Gastroesophageal sphincter (tissue), 4 donors: Measurements from ENCODE around the gene NGF. TPM values are rescaled to one million over a fixed set of nuclear protein-coding genes. Genes with fewer than 3 reads are reported as not detected.

ENCODE experiments used
- ATAC-seq: fragments of 150-250 bp; one replicate; pipeline ENCODE4 v1.9.1; 2016; ENCODE audit warnings: mild to moderate bottlenecking, moderate library complexity
- H3K27ac ChIP-seq, 4 donors: fragments of 200-600 bp; sonication (generic) in 3 of 4; 1 replicate in 3 of 4; 2 replicates in 1 of 4; pipeline ENCODE4 v1.5.1; 2016 to 2019
- H3K27me3 ChIP-seq: fragments of 200-600 bp; sonication (generic); one replicate; pipeline ENCODE4 v1.5.1; 2019
- H3K36me3 ChIP-seq, 2 donors: fragments of 200-600 bp; sonication (generic); one replicate each; pipeline ENCODE4 v1.5.1; 2019; ENCODE audit warnings: control low read depth in 1 of 2
- H3K4me1 ChIP-seq, 3 donors: fragments of 200-600 bp; sonication (generic); 1 replicate in 2 of 3; 2 replicates in 1 of 3; pipeline ENCODE4 v1.5.1; 2016 to 2019; ENCODE audit warnings: control low read depth in 2 of 3
- H3K4me3 ChIP-seq, 2 donors: fragments of 200-600 bp; sonication (generic); one replicate each; pipeline ENCODE4 v1.5.1; 2019; ENCODE audit warnings: mild to moderate bottlenecking in 1 of 2, moderate library complexity in 1 of 2
- H3K9me3 ChIP-seq, 3 donors: fragments of 200-600 bp; sonication (generic); one replicate each; pipeline ENCODE4 v1.5.1; 2017 to 2019; ENCODE audit warnings: control low read depth in 2 of 3
- CTCF ChIP-seq, 4 experiments: fragments of 200-600 bp in 2 of 4; fragments of 450-650 bp in 2 of 4; sonication (generic) in 1 of 4; IDR thresholded peaks; one replicate each; pipeline ENCODE4 v1.5.1; 2017 to 2019; ENCODE audit warnings: antibody characterized with exemption in 4 of 4, mild to moderate bottlenecking in 2 of 4, moderate library complexity in 2 of 4
- EP300 ChIP-seq: sonication (generic); formaldehyde crosslinking; IDR thresholded peaks from one replicate; pipeline ENCODE4 v1.6.1; 2017; ENCODE audit warnings: antibody characterized with exemption, mild to moderate bottlenecking
- POLR2A ChIP-seq, 2 donors: fragments of 450-650 bp; IDR thresholded peaks; one replicate each; pipeline ENCODE4 v1.6.1; 2017; ENCODE audit warnings: antibody characterized with exemption in 2 of 2, mild to moderate bottlenecking in 2 of 2, moderate library complexity in 1 of 2
- POLR2AphosphoS5 ChIP-seq: sonication (generic); formaldehyde crosslinking; IDR thresholded peaks from one replicate; pipeline ENCODE4 v1.6.1; 2017; ENCODE audit warnings: antibody characterized with exemption
- WGBS, 2 donors: methylation state at CpG; one replicate each; pipeline ENCODE4 v1.1.5; 2018; ENCODE audit warnings: low coverage in 1 of 2; 5-methylcytosine and 5-hydroxymethylcytosine counted together
- total RNA-seq, 4 donors: library from RNA; depleted of rRNA; stranded (reverse); fragments of >200 nt; gene quantifications; one replicate each; pipeline ENCODE4 v1.1.0, GENCODE V29; 2016

NGF gene
- total RNA-seq, 4 donors from 2014 or later, result 0.74 to 3.4 (median 2.1) TPM

DNA sequence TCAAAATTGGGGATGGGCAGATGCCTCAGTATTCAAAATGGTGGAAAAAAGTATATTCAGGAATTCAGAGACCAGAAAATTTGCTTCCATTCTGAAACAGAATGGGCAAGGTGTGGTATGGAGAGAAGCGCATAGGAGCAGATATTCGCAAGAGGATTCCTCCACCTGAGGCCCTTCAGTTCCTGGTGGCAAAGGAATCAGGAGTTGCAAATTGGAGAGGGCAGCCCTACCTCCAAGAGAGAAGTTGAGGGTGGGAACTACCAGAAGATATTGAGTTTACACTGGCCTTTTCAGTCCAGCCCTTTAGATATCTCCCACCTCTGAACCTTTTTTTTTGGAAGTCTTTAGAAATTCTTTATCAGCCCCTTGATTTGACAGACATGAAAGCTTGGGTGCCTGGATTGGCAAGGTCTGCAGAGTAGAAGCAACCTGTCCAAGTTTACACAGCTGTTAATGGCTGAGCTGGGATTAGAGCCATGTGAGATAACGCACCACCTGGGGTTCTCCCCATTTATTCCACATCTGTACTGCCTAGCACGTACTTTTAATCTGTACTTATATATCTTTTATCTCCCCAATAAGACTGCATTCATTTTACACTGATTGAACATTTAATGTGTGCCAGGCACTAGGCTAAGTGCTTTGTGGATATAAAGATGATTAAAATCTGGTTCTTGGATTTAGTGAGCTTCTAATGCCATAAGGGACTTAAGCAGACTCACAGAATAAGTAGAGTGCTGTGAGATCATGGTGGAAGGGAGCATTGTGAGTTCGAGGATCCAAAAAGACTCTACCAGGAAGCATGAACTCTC, 99.5 kb downstream of the NGF start:
- H3K27me3 ChIP-seq, result no peaks in the 10 kb centered on the region
- H3K36me3 ChIP-seq, result no peaks in the 10 kb centered on the region
- TF ChIP-seq EP300 (no peak), POLR2AphosphoS5 (no peak), CTCF (IDR thresholded peaks at IDR 0.05) (no peak), POLR2A (IDR thresholded peaks at IDR 0.05) (no peak)
- H3K4me1 ChIP-seq, result no peaks in the 10 kb centered on the region
- ATAC-seq, result no peak
- H3K4me3 ChIP-seq, result no peak overlapping the region
- no peak overlapping the region for H3K27ac ChIP-seq
- 72 to 96% methylated on average over 4 to 5 of the region's 5 CpGs for WGBS, 2 donors
- H3K9me3 ChIP-seq, result peaks cover 0 to 2% (median 0%) of the 10 kb centered on the region in 3 donors

DNA sequence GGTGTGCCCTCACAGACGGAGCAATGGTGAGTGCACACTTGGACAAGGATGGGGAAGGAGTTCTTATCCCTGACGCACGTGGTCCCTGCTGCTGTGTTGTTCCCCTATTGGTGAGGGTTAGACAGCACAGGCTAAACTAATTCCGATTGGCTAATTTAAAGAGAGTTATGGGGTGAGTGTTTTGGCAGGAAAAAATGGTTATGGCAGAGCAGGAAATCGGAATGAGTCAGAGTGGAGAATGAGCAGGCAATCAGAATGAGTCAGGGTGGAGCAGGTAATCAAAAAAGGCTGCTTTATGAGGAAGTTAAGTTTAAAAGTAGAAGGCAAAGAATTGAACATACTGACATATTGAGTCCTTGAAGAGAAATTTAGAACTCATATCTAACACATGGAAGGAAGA, 100.5 kb downstream of the NGF start:
- Histone ChIP-seq H3K4me1 (no peaks in the 10 kb centered on the region), H3K27ac (no peak overlapping the region), H3K36me3 (no peaks in the 10 kb centered on the region), H3K27me3 (no peaks in the 10 kb centered on the region), H3K4me3 (no peak overlapping the region), H3K9me3 (no peaks in the 10 kb centered on the region)
- WGBS, 2 donors, result 86 to 91% methylated on average over 1 to 5 of the region's 5 CpGs
- TF ChIP-seq EP300, result no peak
- TF ChIP-seq POLR2A (IDR thresholded peaks at IDR 0.05), result no peak
- no peak for TF ChIP-seq CTCF (IDR thresholded peaks at IDR 0.05)
- no peak for TF ChIP-seq POLR2AphosphoS5
- ATAC-seq, result no peak

- Histone ChIP-seq H3K4me1 (no peaks in the 10 kb centered on the region), H3K36me3 (no peaks in the 10 kb centered on the region), H3K4me3 (no peak overlapping the region), H3K27me3 (no peaks in the 10 kb centered on the region), H3K9me3 (no peaks in the 10 kb centered on the region), H3K27ac (no peak overlapping the region)
- ATAC-seq, result no peak
- WGBS, 2 donors, result 92 to 93% methylated on average over 4 of the region's 4 CpGs
- no peak for TF ChIP-seq CTCF (IDR thresholded peaks at IDR 0.05)
Measured at GRCh38 chr1:115237023-115237422, 101.0 kb downstream of the NGF start.

Other genes starting within 250 kb of the NGF start
- 10 to 100 TPM; 53.7 to 85.1 (median 63.8) TPM for gene TSPAN2, start 248.7 kb downstream of the NGF start, total RNA-seq